H1 (cell line): ENCODE data around the gene VSIR. TPM values are rescaled to one million over a fixed set of nuclear protein-coding genes. Genes with fewer than 3 reads are reported as not detected.

ENCODE experiments used
- CTCF ChIA-PET: fragments of 300-600 bp; sonication (Branson Sonifier 250); formaldehyde crosslinking; loops from one replicate; lab custom pipeline; 2021; ENCODE audit not compliant: partially characterized antibody; lab: Charles Lee
- POLR2A ChIA-PET: fragments of 300-600 bp; sonication (Branson Sonifier 250); formaldehyde crosslinking; loops from one replicate; lab custom pipeline; 2021; ENCODE audit warnings: inconsistent platforms; ENCODE audit not compliant: partially characterized antibody; lab: Charles Lee
- DNase-seq, 2 experiments: peaks; one replicate each; pipeline versions ENCODE4 v3.0.0 to v3.0.0-alpha.2; 2010 to 2022; ENCODE audit warnings: low spot score in 2 of 2, low read depth in 1 of 2, mixed read lengths in 1 of 2
- FAIRE-seq: peaks from 2 replicates; lab custom pipeline; 2011; peaks lifted over from hg19 to GRCh38; lab: Jason Lieb, UNC
- H2AFZ ChIP-seq: 2 replicates; pipeline ENCODE4 v1.8.1; 2012; ENCODE audit warnings: low read length, inconsistent platforms
- H2AK5ac ChIP-seq: 2 replicates; pipeline ENCODE4 v1.6.1; 2013; ENCODE audit warnings: low read depth, low read length
- H2BK120ac ChIP-seq: replicated peaks from 2 replicates; pipeline ENCODE3; 2013; ENCODE audit warnings: low read depth, low read length, inconsistent platforms
- H2BK12ac ChIP-seq: 2 replicates; pipeline ENCODE4 v1.6.1; 2013; ENCODE audit warnings: low read depth, low read length
- H2BK15ac ChIP-seq: 2 replicates; pipeline ENCODE4 v1.6.1; 2013; ENCODE audit warnings: low read length
- H2BK20ac ChIP-seq: 2 replicates; pipeline ENCODE4 v1.6.1; 2013; ENCODE audit warnings: low read length
- H2BK5ac ChIP-seq: 2 replicates; pipeline ENCODE4 v1.6.1; 2013; ENCODE audit warnings: low read depth, low read length
- H3K14ac ChIP-seq: 2 replicates; pipeline ENCODE4 v1.6.1; 2013; ENCODE audit warnings: inconsistent platforms; ENCODE audit not compliant: insufficient read length
- H3K18ac ChIP-seq: 2 replicates; pipeline ENCODE4 v1.6.1; 2013; ENCODE audit warnings: low read length; ENCODE audit errors: extremely low read depth
- H3K23ac ChIP-seq: 2 replicates; pipeline ENCODE4 v1.6.1; 2013; ENCODE audit warnings: inconsistent platforms; ENCODE audit not compliant: insufficient read length
- H3K23me2 ChIP-seq: 2 replicates; pipeline ENCODE4 v1.6.1; 2013; ENCODE audit warnings: low read depth, low read length
- H3K27ac ChIP-seq: 2 replicates; pipeline ENCODE4 v1.6.1; 2011; ENCODE audit warnings: low read depth, low read length, inconsistent platforms
- H3K27me3 ChIP-seq, 4 experiments: replicated peaks in 1 of 4; 1 replicate in 1 of 4; 2 replicates in 3 of 4; pipeline versions ENCODE4 v1.6.1 to v1.8.1; 2011 to 2013; ENCODE audit warnings: low read length in 3 of 4, mild to moderate bottlenecking in 3 of 4, inconsistent platforms in 2 of 4, mixed read lengths in 2 of 4, moderate library complexity in 1 of 4; ENCODE audit not compliant: control insufficient read depth in 3 of 4, insufficient read depth in 3 of 4; ENCODE audit errors: extremely low read depth in 1 of 4
- H3K36me3 ChIP-seq, 4 experiments: 2 replicates each; pipeline versions ENCODE4 v1.6.1 to v1.8.1; 2011 to 2013; ENCODE audit warnings: mild to moderate bottlenecking in 4 of 4, low read length in 3 of 4, moderate library complexity in 2 of 4, control low read depth in 1 of 4, inconsistent platforms in 1 of 4; ENCODE audit not compliant: insufficient read depth in 4 of 4, control insufficient read depth in 2 of 4
- H3K4ac ChIP-seq: replicated peaks from 2 replicates; pipeline ENCODE3; 2013; ENCODE audit warnings: low read length, low read depth, mixed read lengths, inconsistent platforms; ENCODE audit not compliant: insufficient read length
- H3K4me1 ChIP-seq, 4 experiments: replicated peaks in 1 of 4; 1 replicate in 1 of 4; 2 replicates in 3 of 4; pipeline versions ENCODE4 v1.6.1 to v1.8.1; 2011 to 2013; ENCODE audit warnings: low read length in 3 of 4, inconsistent platforms in 2 of 4, mixed read lengths in 1 of 4; ENCODE audit not compliant: insufficient read depth in 4 of 4, control insufficient read depth in 3 of 4
- H3K4me2 ChIP-seq, 2 experiments: 2 replicates each; pipeline versions ENCODE4 v1.6.1 to v1.8.1; 2011 to 2013; ENCODE audit warnings: low read depth in 2 of 2, low read length in 2 of 2, control low read depth in 1 of 2, inconsistent platforms in 1 of 2, mild to moderate bottlenecking in 1 of 2; ENCODE audit not compliant: insufficient read depth in 1 of 2
- H3K4me3 ChIP-seq, 4 experiments: fragments of 200-600, 300-600 bp in 1 of 4; sonication (generic), shearing (Covaris generic), sonication (Bioruptor Twin) in 1 of 4; 2 replicates each; pipeline versions ENCODE4 v1.5.1 to v1.8.1; 2011 to 2016; ENCODE audit warnings: low read length in 4 of 4, low read depth in 3 of 4, control low read depth in 2 of 4, inconsistent platforms in 2 of 4, mild to moderate bottlenecking in 2 of 4, mixed read lengths in 1 of 4, moderate library complexity in 1 of 4; ENCODE audit not compliant: insufficient read depth in 2 of 4; ENCODE audit errors: extremely low read depth in 1 of 4
- H3K56ac ChIP-seq: replicated peaks from 2 replicates; pipeline ENCODE3; 2013; ENCODE audit warnings: low read depth, mild to moderate bottlenecking, mixed read lengths, low read length, inconsistent platforms; ENCODE audit not compliant: insufficient read length
- H3K79me1 ChIP-seq: 2 replicates; pipeline ENCODE4 v1.6.1; 2013; ENCODE audit warnings: low read depth, low read length, control low read depth
- H3K79me2 ChIP-seq, 2 experiments: 2 replicates each; pipeline versions ENCODE4 v1.6.1 to v1.8.1; 2012 to 2013; ENCODE audit warnings: low read length in 2 of 2, mild to moderate bottlenecking in 2 of 2, inconsistent platforms in 1 of 2; ENCODE audit not compliant: insufficient read depth in 2 of 2, control insufficient read depth in 1 of 2
- H3K9ac ChIP-seq, 4 experiments: replicated peaks in 1 of 4; 1 replicate in 1 of 4; 2 replicates in 3 of 4; pipeline versions ENCODE4 v1.6.1 to v1.8.1; 2011 to 2013; ENCODE audit warnings: low read depth in 3 of 4, low read length in 3 of 4, control low read depth in 2 of 4, mild to moderate bottlenecking in 2 of 4, moderate library complexity in 2 of 4, inconsistent platforms in 1 of 4; ENCODE audit errors: extremely low read depth in 1 of 4
- H3K9me3 ChIP-seq, 2 experiments: 2 replicates each; pipeline versions ENCODE4 v1.6.1 to v1.8.1; 2012 to 2013; ENCODE audit warnings: mild to moderate bottlenecking in 2 of 2, moderate library complexity in 2 of 2, control low read depth in 1 of 2, inconsistent platforms in 1 of 2, low read depth in 1 of 2, low read length in 1 of 2, mixed read lengths in 1 of 2; ENCODE audit not compliant: insufficient read depth in 2 of 2
- H4K20me1 ChIP-seq, 2 experiments: replicated peaks in 1 of 2; 2 replicates each; pipeline versions ENCODE3 to v1.8.1; 2011 to 2013; ENCODE audit warnings: inconsistent platforms in 2 of 2, low read length in 2 of 2, mild to moderate bottlenecking in 1 of 2; ENCODE audit not compliant: insufficient read depth in 2 of 2, control insufficient read depth in 1 of 2
- H4K5ac ChIP-seq: 2 replicates; pipeline ENCODE4 v1.6.1; 2013; ENCODE audit warnings: low read length, low read depth, mixed read lengths, inconsistent platforms; ENCODE audit not compliant: insufficient read length
- H4K8ac ChIP-seq: 2 replicates; pipeline ENCODE4 v1.8.0; 2013; ENCODE audit warnings: mild to moderate bottlenecking, moderate library complexity, low read length, inconsistent platforms; ENCODE audit not compliant: insufficient read depth; ENCODE audit errors: extremely low read depth
- H4K91ac ChIP-seq: replicated peaks from 2 replicates; pipeline ENCODE3; 2013; ENCODE audit warnings: low read length, mixed read lengths, inconsistent platforms; ENCODE audit not compliant: insufficient read length
- CEBPB ChIP-seq: IDR thresholded peaks from 2 replicates; pipeline ENCODE4 v1.6.1; 2012; ENCODE audit warnings: low read depth, low read length
- TBP ChIP-seq: IDR thresholded peaks from 2 replicates; pipeline ENCODE4 v1.6.1; 2011; ENCODE audit warnings: low read depth, low read length, improper control_type of control experiment
- WGBS, 2 experiments: shearing (Covaris generic) in 1 of 2; methylation state at CpG; one replicate each; pipeline versions ENCODE4 v1.1.6 to v1.1.7; 2013 to 2015; ENCODE audit warnings: low lambda C conversion rate in 2 of 2, mixed read lengths in 2 of 2, inconsistent platforms in 1 of 2, low coverage in 1 of 2, missing lambda C conversion rate in 1 of 2; ENCODE audit not compliant: insufficient replicate concordance in 2 of 2, insufficient coverage in 1 of 2, insufficient read length in 1 of 2; ENCODE audit errors: extremely low coverage in 1 of 2, missing lambda C conversion rate in 1 of 2; 5-methylcytosine and 5-hydroxymethylcytosine counted together
- polyA plus RNA-seq, 7 experiments: library from polyadenylated mRNA; depleted of rRNA in 3 of 7; stranded (reverse) in 5 of 7; unstranded in 2 of 7; fragments of >200 nt in 5 of 7; fragments of 200-250 nt in 2 of 7; gene quantifications; 1 replicate in 5 of 7; 2 replicates in 1 of 7; 4 replicates in 1 of 7; pipeline versions ENCODE4 v1.2.1 to v1.2.3, GENCODE V29; 2011 to 2013; ENCODE audit warnings: missing spikeins in 2 of 7, mixed read lengths in 2 of 7
- total RNA-seq: library from RNA; stranded (reverse); fragmentation: NEBNext Ultra II Directional; extraction: Animal tissue kit (Norgen Biotek cat#: 25700); gene quantifications from 2 replicates; pipeline ENCODE4 v1.2.1, GENCODE V29; 2021

VSIR gene
- total and polyA plus RNA-seq, 2 of the 8 experiments (the other 6 are each of a cell fraction or from before 2014, with no cell fraction given), result 0.33 TPM; not detected in 1

DNA sequence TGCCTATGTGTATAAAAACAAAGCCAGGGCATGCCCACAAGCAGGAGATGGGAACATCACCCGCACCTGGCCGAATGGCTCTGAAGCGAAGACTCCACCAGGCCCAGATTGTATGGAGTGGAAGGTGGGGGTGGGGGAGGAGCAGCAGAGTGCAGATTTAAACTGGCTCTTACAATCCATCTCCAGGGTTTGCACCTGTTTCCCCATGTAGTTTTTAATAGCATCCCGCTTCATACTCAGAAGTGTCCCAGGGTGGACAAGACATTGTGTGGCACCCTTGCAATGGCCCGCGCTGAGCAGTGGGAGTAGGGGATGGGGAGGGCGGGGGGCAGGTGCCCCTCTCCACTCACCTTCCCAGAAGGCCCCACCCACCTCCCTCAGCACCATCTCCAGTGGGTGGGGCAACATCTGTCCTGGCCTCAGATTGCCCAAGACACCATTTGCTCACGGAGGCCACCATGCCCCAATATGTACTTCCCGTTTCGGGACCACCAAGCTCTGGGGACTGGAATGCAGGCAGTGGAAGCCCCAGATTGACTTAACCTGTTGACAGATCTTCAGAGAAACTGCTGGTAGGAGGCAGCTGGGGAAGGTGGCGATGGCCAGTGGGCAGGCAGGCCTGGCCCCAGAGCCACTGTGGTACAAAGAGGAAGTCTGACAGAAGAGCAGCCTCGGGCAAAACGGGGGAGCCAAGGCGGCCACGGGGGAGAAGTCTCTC, 23.0 kb downstream of the VSIR start:
- 86% methylated on average over 14 of the region's 15 CpGs; no CpG with 5 or more reads in 1 of the 2 experiments for WGBS, 2 experiments
- Histone ChIP-seq H3K56ac (no peak overlapping the region), H3K4me1 (peaks cover 1 to 8% (median 4%) of the 10 kb centered on the region in 4 experiments; a peak in 5 of 7 replicates), H4K8ac (no peak overlapping the region), H3K4me2 (no peak overlapping the region), H3K4me3 (no peak overlapping the region), H3K14ac (no peak overlapping the region), H4K5ac (no peak overlapping the region), H2BK15ac (no peak overlapping the region), H3K27me3 (no peaks in the 10 kb centered on the region; a peak in 2 of 7 replicates), H3K18ac (no peak overlapping the region), H3K79me2 (no peaks in the 10 kb centered on the region), H4K20me1 (no peaks in the 10 kb centered on the region), H3K23me2 (no peaks in the 10 kb centered on the region), H2BK20ac (no peak overlapping the region), H3K36me3 (no peaks in the 10 kb centered on the region), H2AK5ac (no peak overlapping the region), H3K9ac (no peak overlapping the region), H3K79me1 (no peaks in the 10 kb centered on the region), H3K4ac (no peak overlapping the region), H3K9me3 (no peaks in the 10 kb centered on the region), H2AFZ (no peak overlapping the region), H3K27ac (no peak overlapping the region), H2BK120ac (no peak overlapping the region), H2BK5ac (no peak overlapping the region), H4K91ac (no peak overlapping the region), H2BK12ac (no peak overlapping the region), H3K23ac (no peak overlapping the region)
- TF ChIP-seq TBP, result no peak
- no peak for TF ChIP-seq CEBPB
- CTCF ChIA-PET, result interaction anchor here (1.0 to 1.3 kb wide), 2 partner anchors 23 to 25 kb away, joined by 3 read pairs; partner anchors contain the start of gene VSIR
- no peak for FAIRE-seq
- POLR2A ChIA-PET, result no interaction called here
- DNase-seq, result no peak
